Left lung (tissue), 14 donors: ENCODE measurements around the gene SULT1C4. TPM values are rescaled to one million over a fixed set of nuclear protein-coding genes. Genes with fewer than 3 reads are reported as not detected.

Source experiments
- ATAC-seq: fragments of 200-7000 bp; cut with Tn5 transposase; one replicate; pipeline ENCODE4 v1.9.1; 2020; ENCODE audit warnings: moderate library complexity
- DNase-seq, 4 donors: peaks; one replicate each; pipeline ENCODE4 v3.0.0-alpha.2; 2013 to 2020
- H3K27ac ChIP-seq, 2 donors: fragments of 200-600 bp; sonication (generic) in 1 of 2; one replicate each; pipeline versions ENCODE4 v1.5.0 to v1.8.0; 2020 to 2021
- H3K27me3 ChIP-seq, 2 donors: fragments of 200-600 bp; sonication (generic) in 1 of 2; one replicate each; pipeline versions ENCODE4 v1.5.0 to v1.8.0; 2020 to 2021
- H3K36me3 ChIP-seq, 2 donors: fragments of 200-600 bp; sonication (generic) in 1 of 2; one replicate each; pipeline versions ENCODE4 v1.5.0 to v1.8.0; 2020 to 2021
- H3K4me1 ChIP-seq, 2 donors: fragments of 200-600 bp; one replicate each; pipeline ENCODE4 v1.8.0; 2021
- H3K4me3 ChIP-seq, 2 donors: fragments of 200-600 bp; sonication (generic) in 1 of 2; one replicate each; pipeline versions ENCODE4 v1.5.0 to v1.8.0; 2020 to 2021; ENCODE audit warnings: mild to moderate bottlenecking in 1 of 2
- H3K9me3 ChIP-seq, 2 donors: fragments of 200-600 bp; sonication (generic) in 1 of 2; one replicate each; pipeline versions ENCODE4 v1.5.0 to v1.8.0; 2020 to 2021
- CTCF ChIP-seq, 2 donors: fragments of 200-600 bp; sonication (generic) in 1 of 2; IDR thresholded peaks; one replicate each; pipeline versions ENCODE4 v1.5.0 to v1.8.0; 2021; ENCODE audit warnings: antibody characterized with exemption in 2 of 2
- intact Hi-C, 2 donors: fragments of 100-400 bp; cut with DNase I; formaldehyde crosslinking; loops; one replicate each; pipeline versions ENCODE4 v1.11.2 to v1.14.2; 2022
- long read RNA-seq, 12 donors: library from polyadenylated mRNA in 2 of 12; unstranded in 2 of 12; transcript quantifications; one replicate each; pipeline ENCODE4 v2.0.0 and lab custom pipeline, GENCODE V29; 2019 to 2026
- polyA plus RNA-seq, 6 donors: library from polyadenylated mRNA; unstranded; fragments of 120-200 nt; gene quantifications; one replicate each; pipeline ENCODE4 v1.2.1, GENCODE V29; 2013; ENCODE audit not compliant: insufficient read length in 6 of 6
- total RNA-seq, 2 donors: library from RNA; stranded (reverse); fragmentation: NEBNext Ultra II Directional; extraction: Animal tissue kit (Norgen Biotek cat#: 25700); gene quantifications; one replicate each; pipeline ENCODE4 v1.2.1, GENCODE V29; 2021
- donor health status: DM: no; HTN: yes; CAD: no.
- donor health status: DM: no; HTN: no; CAD: no.

The SULT1C4 gene
- total RNA-seq, result 1 to 10 TPM; 3.6 to 8.8 TPM
- polyA plus RNA-seq, result 10 to 100 TPM; 60.8 to 91.4 (median 68.8) TPM
- long read RNA-seq, donor 1, transcript SULT1C4-202 (5 exons, 1,045 nt), result major isoform, 12 of 29 reads
- long read RNA-seq, donor 1, transcript SULT1C4-203 (2 exons, 1,757 nt), result minor isoform, 5 of 29 reads
- long read RNA-seq, donor 1, partial matches to known transcripts, result 11 of 29 reads
- long read RNA-seq, donor 1, other reads (novel, unspliced or antisense), result 0 of 29 reads
- long read RNA-seq, donor 2, transcript SULT1C4-202 (5 exons, 1,045 nt), result major isoform, 12 of 23 reads
- long read RNA-seq, donor 2, partial matches to known transcripts, result 9 of 23 reads
- long read RNA-seq, donor 2, other reads (novel, unspliced or antisense), result 0 of 23 reads
- long read RNA-seq, donor 3, transcript SULT1C4-202 (5 exons, 1,045 nt), result major isoform, 5 of 14 reads
- long read RNA-seq, donor 3, partial matches to known transcripts, result 7 of 14 reads
- long read RNA-seq, donor 3, other reads (novel, unspliced or antisense), result 0 of 14 reads
- long read RNA-seq, donor 4, partial matches to known transcripts, result 0 of 1 reads
- long read RNA-seq, donor 4, other reads (novel, unspliced or antisense), result 1 of 1 reads
- long read RNA-seq, donor 5, transcript SULT1C4-202 (5 exons, 1,045 nt), result major isoform, 11 of 17 reads
- long read RNA-seq, donor 5, partial matches to known transcripts, result 0 of 17 reads
- long read RNA-seq, donor 5, other reads (novel, unspliced or antisense), result 0 of 17 reads
- long read RNA-seq, donor 6, transcript SULT1C4-202 (5 exons, 1,045 nt), result major isoform, 8 of 47 reads
- long read RNA-seq, donor 6, partial matches to known transcripts, result 36 of 47 reads
- long read RNA-seq, donor 6, other reads (novel, unspliced or antisense), result 0 of 47 reads
- long read RNA-seq, donor 7, transcript SULT1C4-202 (5 exons, 1,045 nt), result major isoform, 10 of 119 reads
- long read RNA-seq, donor 7, partial matches to known transcripts, result 109 of 119 reads
- long read RNA-seq, donor 7, other reads (novel, unspliced or antisense), result 0 of 119 reads
- long read RNA-seq, donor 8, transcript SULT1C4-202 (5 exons, 1,045 nt), result major isoform, 9 of 12 reads
- long read RNA-seq, donor 8, partial matches to known transcripts, result 0 of 12 reads
- long read RNA-seq, donor 8, other reads (novel, unspliced or antisense), result 0 of 12 reads
- long read RNA-seq, donor 9, result 0 reads
- long read RNA-seq, donor 10, partial matches to known transcripts, result 0 of 1 reads
- long read RNA-seq, donor 10, other reads (novel, unspliced or antisense), result 0 of 1 reads
- long read RNA-seq, donor 11, transcript SULT1C4-202 (5 exons, 1,045 nt), result major isoform, 17 of 22 reads
- long read RNA-seq, donor 11, partial matches to known transcripts, result 5 of 22 reads
- long read RNA-seq, donor 11, other reads (novel, unspliced or antisense), result 0 of 22 reads
- long read RNA-seq, donor 12, transcript SULT1C4-202 (5 exons, 1,045 nt), result major isoform, 5 of 14 reads
- long read RNA-seq, donor 12, partial matches to known transcripts, result 6 of 14 reads
- long read RNA-seq, donor 12, other reads (novel, unspliced or antisense), result 0 of 14 reads

GRCh38 chr2:108377815-108378630, at the start of gene SULT1C4:
Gene SULT1C4, plus strand, starts transcription at chr2:108377954. Its CDS starts 384 bp downstream, at chr2:108378338.
- Histone ChIP-seq H3K9me3 (no peaks in the 10 kb centered on the region), H3K27ac (peak within 1 kb of the TSS; percentile 74), H3K4me3 (peak within 1 kb of the TSS; percentile 16 to 34), H3K36me3 (no peaks in the 10 kb centered on the region), H3K27me3 (no peaks in the 10 kb centered on the region), H3K4me1 (peaks cover 2 to 14% of the 10 kb centered on the region in 2 donors)
- peak; percentile 65 to 98 (median 84) for DNase-seq
- intact Hi-C loops, result no loop called here
- no peak for TF ChIP-seq CTCF (IDR thresholded peaks at IDR 0.05)
- ATAC-seq, result peak; percentile 77

GRCh38 chr2:108329771-108330170, 48.0 kb upstream of the SULT1C4 start:
- TF ChIP-seq CTCF (IDR thresholded peaks at IDR 0.05), result no peak
- H3K36me3 ChIP-seq, result no peaks in the 10 kb centered on the region
- no peaks in the 10 kb centered on the region for H3K27me3 ChIP-seq
- no peaks in the 10 kb centered on the region for H3K4me1 ChIP-seq
- intact Hi-C loops, result no loop called here
- no peak overlapping the region for H3K4me3 ChIP-seq
- DNase-seq, result no peak
- no peaks in the 10 kb centered on the region for H3K9me3 ChIP-seq
- ATAC-seq, result no peak
- no peak overlapping the region for H3K27ac ChIP-seq

- no peak for TF ChIP-seq CTCF (IDR thresholded peaks at IDR 0.05)
- ATAC-seq (no peak), DNase-seq (peak in 2 of 4 donors; percentile 31 to 42)
- no peaks in the 10 kb centered on the region for H3K27me3 ChIP-seq
- no peak overlapping the region for H3K27ac ChIP-seq
- no peaks in the 10 kb centered on the region for H3K9me3 ChIP-seq
- no peaks in the 10 kb centered on the region for H3K4me1 ChIP-seq
- H3K36me3 ChIP-seq, result no peaks in the 10 kb centered on the region
- H3K4me3 ChIP-seq, result no peak overlapping the region
- intact Hi-C loops, result no loop called here
Measured at GRCh38 chr2:108330979-108331378, 46.8 kb upstream of the SULT1C4 start.

- no peak for ATAC-seq
Measured at GRCh38 chr2:108345951-108346350, 31.8 kb upstream of the SULT1C4 start.

More at GRCh38 chr2:108345951-108346350, 31.8 kb upstream of the SULT1C4 start:
- intact Hi-C loops, result no loop called here
- Histone ChIP-seq H3K36me3 (no peaks in the 10 kb centered on the region), H3K4me3 (no peak overlapping the region), H3K27me3 (no peaks in the 10 kb centered on the region), H3K27ac (no peak overlapping the region), H3K4me1 (no peaks in the 10 kb centered on the region), H3K9me3 (no peaks in the 10 kb centered on the region)
- TF ChIP-seq CTCF (IDR thresholded peaks at IDR 0.05), result no peak
- DNase-seq, result no peak
